NCI-H1436 (cell line): ENCODE results near the gene GIMAP2.
"Not testable (repeated sequence)": the region's sequence is repeated elsewhere in the genome, so short reads cannot be mapped to it uniquely, and the experiment has no call there.

Experiments used
- DNase-seq: peaks from one replicate; lab custom pipeline; 2025; lab: John Stamatoyannopoulos, UW

The GIMAP2 gene

GRCh38 chr7:150676854-150677253 lies 8.7 kb upstream of the GIMAP2 start:
- DNase-seq = not testable (repeated sequence)

DNA sequence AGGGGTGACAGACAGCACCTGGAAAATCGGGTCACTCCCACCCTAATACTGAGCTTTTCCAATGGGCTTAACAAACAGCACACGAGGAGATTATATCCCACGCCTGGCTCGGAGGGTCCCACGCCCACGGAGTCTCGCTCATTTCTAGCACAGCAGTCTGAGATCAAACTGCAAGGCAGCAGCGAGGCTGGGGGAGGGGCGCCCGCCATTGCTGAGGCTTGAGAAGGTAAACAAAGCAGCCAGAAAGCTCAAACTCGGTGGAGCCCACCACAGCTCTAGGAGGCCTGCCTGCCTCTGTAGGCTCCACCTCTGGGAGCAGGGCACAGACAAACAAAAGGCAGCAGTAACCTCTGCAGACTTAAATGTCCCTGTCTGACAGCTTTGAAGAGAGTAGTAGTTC lies 6.9 kb upstream of the GIMAP2 start:
- DNase-seq = not testable (repeated sequence)

DNA sequence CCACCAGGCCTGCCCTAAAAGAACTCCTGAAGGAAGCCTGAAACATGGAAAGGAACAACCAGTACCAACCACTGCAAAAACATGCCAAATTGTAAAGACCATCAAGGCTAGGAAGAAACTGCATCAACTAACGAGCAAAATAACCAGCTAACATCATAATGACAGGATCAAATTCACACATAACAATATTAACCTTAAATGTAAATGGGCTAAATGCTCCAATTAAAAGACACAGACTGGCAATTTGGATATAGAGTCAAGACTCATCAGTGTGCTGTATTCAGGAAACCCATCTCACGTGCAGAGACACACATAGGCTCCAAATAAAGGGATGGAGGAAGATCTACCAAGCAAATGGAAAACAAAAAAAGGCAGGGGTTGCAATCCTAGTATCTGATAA lies 5.1 kb upstream of the GIMAP2 start:
- not testable (repeated sequence) for DNase-seq

GRCh38 chr7:150686030-150686631 lies 625 bp downstream of the GIMAP2 start:
- no peak for DNase-seq

DNA sequence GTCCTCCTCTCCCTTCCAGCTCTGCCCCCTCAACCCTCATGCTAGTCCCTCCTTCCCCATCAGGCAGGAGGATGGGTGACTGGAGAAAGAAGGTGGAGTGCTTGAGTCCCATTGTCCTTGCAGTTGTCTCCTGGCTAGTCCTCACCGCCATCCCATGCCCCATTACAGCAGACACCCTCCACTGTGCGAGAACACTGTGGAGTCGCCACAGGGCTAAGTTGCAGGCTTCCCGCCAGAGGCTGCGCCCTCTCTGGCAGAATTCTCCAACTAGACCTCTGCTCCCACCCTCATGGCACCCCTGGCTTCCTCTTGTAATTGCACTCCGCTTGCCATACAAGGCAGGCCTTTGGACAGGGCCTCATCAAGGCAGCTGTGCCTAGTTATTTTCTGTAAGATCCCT lies 3.1 kb downstream of the GIMAP2 start:
- no peak for DNase-seq

DNA sequence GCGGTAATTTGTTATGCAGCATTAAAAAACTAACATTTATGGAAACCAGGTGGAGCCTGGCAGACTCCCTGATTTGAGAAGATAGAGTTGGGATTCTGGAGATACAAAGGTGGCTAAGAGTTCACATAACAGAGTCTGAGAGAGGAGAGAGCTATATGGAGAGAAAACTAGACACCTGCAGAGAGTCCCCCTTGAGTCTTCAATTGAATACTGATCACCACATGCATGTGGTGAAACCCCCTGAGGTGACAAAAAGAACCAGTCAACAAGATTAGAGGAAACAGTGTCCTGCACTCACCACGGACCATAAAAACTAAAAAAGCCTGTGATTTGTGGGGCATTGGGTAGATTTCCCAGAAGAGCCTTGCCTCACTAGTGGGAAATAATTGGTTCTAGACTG lies 10.1 kb downstream of the GIMAP2 start:
- DNase-seq = no peak

DNA sequence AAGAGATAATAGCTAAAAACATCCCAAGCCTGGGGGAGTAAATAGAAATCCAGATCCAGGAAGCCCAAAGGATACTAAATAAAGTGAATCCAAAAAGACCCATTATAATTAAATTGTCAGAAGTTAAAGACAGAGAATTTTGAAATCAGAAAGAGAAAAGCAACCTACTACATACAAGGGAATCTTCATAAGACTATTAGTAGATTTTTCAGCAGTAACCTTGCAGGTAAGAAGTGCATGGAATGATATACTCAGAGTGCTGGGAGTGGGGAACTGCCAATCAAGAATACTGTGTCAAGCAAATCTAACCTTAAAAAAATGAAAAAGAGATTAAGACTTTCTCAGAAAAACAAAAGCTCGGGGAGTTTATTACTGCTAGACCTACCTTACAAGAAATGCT lies 17.7 kb downstream of the GIMAP2 start:
- DNase-seq = no peak

- no peak for DNase-seq
Measured at GRCh38 chr7:150715293-150715692, 29.8 kb downstream of the GIMAP2 start.

DNA sequence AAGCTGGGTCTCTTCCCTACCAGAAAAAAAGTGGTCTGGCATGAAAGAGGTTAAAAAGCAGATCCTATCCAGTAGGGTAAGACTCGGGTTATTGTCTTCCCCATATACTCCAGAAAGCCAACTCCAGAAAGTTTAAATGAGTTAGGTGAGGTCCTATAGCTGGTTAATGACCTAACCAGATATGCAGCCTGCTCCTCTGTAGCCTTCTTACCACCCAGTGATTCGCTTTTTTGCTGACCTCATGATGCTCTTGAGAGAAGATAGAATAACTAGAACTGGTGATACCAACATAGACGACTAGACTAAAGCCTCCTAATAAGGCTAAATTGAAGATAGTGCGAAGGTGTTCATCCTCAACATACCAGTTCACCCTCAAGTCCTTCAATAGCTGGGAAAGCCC lies 30.2 kb downstream of the GIMAP2 start:
- no peak for DNase-seq

GRCh38 chr7:150716368-150716767 lies 30.9 kb downstream of the GIMAP2 start, which contains the start of gene GIMAP1:
Gene GIMAP1, plus strand, starts transcription at chr7:150716613. Its CDS starts 2,435 bp downstream, at chr7:150719048.
- no peak for DNase-seq

- DNase-seq = no peak
Measured at GRCh38 chr7:150716939-150717338, 31.4 kb downstream of the GIMAP2 start.

DNA sequence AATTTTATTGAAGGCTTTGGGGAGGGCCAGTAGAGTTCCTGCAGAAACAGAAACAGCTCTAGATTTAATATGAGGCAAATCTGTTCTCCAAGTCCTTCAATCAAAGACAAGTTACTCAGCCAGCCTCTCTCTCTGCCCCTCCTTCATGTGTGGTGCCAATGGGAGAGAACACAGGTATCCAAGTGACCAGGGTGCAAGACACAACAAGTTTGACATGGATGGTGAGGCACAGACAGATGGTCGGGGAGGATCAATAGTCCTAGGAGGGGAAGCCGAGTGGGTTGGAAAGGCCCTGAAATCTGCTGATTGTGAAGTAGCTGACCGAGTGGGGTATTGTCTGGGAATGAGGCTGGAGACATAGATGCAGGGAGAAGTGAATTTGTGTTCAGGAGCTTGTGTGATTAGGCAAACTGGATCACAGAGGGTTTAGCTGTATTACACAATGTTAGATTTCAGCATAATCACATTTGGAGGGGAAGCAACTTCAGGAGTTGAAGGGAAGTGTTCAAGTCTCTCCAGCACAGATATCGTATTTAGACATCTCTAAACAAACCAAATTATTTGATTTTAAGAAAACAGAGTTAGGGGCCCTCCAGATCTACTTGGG lies 32.4 kb downstream of the GIMAP2 start:
- no peak for DNase-seq

DNA sequence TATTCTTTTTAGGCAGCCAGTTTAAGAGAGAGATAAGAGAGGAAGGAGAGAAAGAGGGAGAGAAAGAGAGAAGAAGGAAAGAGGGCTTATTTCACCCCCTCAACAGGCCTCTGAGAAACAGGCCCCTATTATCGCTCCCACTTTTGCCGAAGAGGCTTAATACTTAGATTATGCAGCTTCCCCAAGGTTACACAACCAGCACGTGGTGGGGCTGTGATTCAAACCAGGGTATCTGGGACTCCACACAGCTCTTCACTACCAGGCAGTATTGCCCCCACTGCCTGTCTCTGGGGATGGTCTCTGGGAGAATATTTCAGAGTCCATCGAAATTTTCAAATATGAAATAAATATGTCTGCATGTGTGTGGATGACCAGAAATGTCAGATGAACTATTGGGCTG lies 33.9 kb downstream of the GIMAP2 start:
- DNase-seq = no peak

- DNase-seq = no peak
Measured at GRCh38 chr7:150719960-150720891, 34.7 kb downstream of the GIMAP2 start.

DNA sequence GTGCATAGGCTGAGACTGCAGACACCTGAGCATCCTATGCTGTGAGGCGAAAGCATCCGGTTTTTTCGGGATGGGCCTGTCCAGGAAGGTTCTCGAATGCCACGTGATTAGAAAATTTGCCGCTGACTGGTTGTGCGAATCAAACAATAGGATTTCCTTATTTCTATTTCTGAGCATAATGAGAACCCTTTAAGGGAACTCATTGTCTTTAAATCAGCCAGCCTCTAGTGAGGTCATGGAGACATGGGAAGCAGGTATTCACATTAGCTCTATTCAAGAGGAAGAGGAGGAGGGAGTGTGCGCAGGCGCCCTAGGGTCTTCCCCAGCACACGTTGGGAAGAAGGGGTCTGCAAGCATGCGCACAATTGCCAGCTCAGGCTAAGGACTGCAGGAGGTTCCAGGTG lies 36.5 kb downstream of the GIMAP2 start:
- DNase-seq = no peak

DNA sequence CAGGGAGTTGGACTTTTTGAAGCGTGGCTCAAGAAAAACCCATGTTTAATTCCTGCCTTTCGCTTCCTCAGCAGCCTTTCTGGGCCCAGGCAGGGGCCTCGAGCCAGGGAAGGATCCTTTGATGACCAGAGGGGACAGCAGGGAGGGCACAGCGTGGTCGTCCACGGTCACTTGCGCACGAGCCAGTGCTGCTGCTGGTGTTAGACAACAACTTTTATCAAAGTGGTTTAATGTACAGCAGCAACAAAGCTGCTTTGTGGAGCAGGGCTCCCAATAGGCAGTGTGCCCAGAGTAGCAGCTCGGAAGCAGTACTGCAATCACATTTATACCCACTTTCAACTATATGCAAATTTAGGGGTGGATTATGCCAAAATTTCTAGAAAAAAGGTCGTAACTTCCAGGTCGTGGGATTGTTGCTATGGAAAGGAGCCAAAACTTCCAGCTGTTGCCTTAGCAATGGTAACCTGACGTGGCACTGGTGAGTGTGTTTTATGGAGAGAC lies 37.0 kb downstream of the GIMAP2 start:
- DNase-seq = no peak

DNA sequence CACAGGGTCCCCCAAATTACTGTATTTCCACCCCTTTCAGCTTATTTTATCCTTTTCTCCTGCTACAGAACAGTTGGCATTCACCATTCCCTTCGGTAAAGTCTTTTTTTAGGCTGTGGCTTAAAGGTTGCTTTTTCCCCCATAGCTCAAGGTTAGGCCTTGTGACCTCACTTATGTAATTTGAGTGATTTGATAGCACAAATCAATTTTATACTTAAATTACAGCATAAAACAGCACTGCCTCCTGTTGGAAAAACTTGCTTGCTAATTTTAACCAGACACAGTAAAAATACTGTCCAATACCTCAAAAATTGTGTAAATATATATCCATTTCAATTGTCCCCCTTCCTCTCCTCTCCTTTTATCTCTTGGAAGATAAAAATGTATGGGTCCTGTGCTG lies 38.0 kb downstream of the GIMAP2 start:
- DNase-seq = no peak

- DNase-seq = no peak
Measured at GRCh38 chr7:150727381-150727780, 41.9 kb downstream of the GIMAP2 start.

DNA sequence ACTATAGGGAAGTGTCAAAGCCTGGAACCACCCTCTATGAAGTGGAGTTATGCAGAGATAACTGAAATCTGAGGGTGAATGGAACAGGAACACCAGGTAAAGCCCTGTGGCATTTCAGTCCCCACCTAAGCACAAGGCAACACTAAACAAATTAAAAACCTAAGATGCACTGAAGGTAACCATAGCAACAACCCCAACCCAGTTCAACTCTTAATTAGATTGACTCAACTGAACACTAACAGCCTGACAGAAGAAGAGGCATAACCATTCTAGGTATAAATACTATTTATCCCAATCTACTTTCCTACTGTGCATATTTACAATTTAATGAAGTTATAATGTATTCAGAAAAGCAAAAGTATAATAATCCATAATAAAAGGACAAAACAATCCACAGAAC lies 42.5 kb downstream of the GIMAP2 start:
- DNase-seq = no peak

DNA sequence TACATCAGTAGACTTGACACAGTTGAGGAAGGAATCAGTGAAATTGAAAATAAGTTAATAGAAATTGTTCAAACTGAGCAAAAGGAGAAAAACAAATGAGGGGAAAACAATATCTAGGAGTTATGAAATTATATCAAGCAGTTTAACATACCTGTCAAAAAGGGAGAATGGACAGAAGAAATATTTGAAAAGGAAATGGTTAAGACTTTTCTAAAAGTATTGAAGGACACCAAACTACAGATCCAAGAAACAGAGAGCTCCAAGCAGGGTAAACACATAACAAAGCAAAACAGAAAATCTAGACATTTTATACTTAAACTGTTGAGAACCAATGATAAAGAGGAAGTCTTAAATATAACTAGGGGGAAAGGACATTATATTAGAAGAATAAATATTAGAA lies 43.1 kb downstream of the GIMAP2 start:
- no peak for DNase-seq

GRCh38 chr7:150731916-150732315 lies 46.4 kb downstream of the GIMAP2 start:
- no peak for DNase-seq

DNA sequence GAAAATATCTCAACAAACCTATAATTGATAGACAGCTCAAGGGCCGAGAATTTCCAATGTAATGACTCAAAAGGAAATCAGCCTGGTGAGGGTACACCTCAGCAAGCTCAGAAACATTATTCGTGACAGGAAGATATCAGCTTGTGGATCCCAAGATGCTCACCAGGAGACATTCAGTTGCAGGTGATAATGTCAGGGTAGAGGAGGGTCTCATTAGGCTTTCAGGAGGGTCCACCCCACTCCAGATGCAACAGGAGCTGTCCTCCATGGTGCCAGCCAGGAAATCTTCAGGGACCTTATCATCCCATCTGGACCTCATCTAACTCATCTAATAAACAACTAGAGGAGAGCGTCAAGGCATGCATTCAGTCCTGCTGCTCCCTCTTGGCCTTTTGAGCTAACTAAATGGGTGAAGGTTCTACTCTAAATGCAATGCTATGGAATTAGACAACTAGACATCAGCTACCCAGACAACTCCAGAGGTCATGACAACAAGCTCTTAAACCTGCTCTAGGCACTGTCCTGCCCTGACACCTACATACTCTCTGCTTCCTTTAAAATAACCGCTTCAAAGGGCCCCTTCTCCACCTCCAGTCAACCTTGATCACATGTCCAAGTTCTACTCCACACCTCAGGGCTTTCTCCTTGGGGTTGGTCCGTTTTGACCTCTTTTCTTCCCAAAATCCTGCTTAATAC lies 47.4 kb downstream of the GIMAP2 start:
- DNase-seq = no peak
